M059J (cell line): ENCODE measurements around the gene HOXD13. TPM values are rescaled to one million over a fixed set of nuclear protein-coding genes. Genes with fewer than 3 reads are reported as not detected.

Experiments
- DNase-seq: peaks from one replicate; pipeline ENCODE4 v3.0.0-alpha.2; 2012; ENCODE audit warnings: low read depth
- total RNA-seq: library from RNA; depleted of rRNA; stranded (reverse); fragments of >200 nt; shearing (Covaris generic); gene quantifications from 2 replicates; pipeline ENCODE4 v1.2.3, GENCODE V29; 2014; rRNA removed

HOXD13 gene
- total RNA-seq, 1 experiment from 2014 or later = 3.6 TPM

DNA sequence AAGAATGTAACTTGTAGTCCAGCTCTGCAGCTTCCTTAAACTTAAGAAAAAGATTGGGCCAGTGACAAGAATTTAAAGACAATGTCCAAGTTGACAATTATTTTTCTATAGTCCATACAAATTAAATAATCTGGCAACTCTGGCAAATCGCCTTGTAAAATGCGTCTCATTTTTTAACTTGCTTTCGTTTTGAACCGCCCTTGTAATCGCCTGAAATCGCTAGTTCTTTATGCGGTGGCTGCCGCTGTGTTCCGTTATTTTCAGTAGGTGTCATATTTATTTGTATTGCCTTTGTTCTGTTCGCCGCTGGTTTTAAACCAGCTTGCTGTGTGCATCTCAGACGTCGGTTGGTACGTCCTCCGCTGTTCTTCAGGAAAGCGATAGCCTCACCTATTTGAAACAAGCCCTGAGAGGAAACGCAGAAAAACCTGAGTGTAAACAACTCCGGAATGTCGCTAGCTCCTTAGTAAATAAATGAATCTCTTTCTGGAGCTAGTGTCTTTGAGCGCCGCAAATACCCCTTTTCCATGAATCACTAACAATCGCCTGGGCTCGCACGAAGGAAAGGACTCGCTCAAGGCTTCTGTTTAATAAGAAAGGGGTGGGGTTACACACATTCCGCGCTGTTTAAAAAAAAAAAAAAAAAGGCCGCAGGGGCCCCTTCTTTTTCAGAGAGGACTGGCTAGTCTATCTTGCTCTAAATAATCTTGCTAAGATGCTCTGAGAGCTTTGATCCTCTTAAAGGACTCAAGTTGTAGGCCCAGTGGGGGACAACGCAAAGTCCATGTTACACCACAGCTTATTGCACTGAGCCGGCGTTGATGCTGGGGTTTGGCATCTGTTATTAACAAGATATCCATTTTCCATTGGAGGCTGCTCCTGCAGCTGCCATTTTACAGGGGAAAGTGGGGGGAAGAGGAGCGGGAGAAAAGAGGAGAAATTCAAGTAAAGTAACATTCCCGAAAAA lies 40.0 kb downstream of the HOXD13 start:
- DNase-seq = no peak

DNA sequence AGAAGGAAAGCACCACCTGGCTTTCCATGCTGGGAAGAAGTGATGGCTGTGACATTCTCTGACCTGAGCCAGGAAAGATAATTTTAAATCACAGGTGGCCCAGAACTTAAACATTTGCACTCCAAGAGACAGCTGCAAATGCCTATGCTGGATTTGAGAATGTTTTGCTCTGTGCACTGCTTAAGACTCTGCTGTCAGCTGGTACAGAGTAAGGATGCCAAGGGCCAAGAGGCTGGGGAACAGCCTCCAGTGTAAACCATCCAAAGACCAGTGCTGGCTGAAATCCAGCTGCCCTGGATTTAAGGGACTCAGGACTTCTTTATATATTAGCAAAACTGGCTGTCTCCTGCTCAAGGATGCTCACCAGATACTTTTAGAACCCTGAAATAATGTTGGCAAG lies 40.9 kb downstream of the HOXD13 start:
- no peak for DNase-seq

DNA sequence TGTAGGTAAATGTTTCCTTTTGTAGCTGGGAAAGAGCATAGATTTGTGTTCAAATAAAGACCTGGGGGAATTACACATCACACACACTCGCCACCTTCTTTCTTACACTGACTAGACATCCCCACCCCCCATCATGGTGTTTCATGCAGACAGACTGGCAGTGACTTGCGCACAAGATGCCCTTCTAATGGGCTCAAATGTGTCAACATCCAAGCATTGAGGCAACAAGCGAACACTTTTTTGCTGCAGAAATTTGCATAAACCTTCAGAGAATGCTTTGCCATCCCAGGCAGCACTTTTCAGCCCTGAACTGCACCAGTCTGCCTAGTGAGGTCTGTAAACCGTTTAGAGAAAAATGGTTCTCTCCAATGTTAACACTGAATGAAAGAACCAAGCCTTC lies 41.5 kb downstream of the HOXD13 start:
- no peak for DNase-seq

DNA sequence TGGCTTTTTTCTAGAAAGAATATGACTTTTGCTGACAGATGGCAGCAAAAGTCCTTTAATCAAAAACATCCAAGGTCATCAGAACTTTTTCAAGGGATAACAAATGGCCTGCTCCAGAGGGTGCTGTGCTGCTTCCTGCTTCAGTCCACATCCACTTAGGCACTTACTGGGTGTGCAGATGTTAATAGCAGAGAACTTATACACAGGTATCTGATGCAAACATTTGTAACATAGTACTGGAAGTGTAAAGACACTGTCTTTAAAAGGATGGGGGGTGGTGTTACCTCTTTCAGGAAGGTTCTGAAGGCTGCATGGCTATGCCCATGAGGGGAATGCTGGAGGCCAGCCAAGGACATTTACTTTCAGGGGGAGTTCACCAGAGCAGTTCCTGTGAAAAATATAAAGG lies 42.5 kb downstream of the HOXD13 start:
- DNase-seq = peak; percentile 46

DNA sequence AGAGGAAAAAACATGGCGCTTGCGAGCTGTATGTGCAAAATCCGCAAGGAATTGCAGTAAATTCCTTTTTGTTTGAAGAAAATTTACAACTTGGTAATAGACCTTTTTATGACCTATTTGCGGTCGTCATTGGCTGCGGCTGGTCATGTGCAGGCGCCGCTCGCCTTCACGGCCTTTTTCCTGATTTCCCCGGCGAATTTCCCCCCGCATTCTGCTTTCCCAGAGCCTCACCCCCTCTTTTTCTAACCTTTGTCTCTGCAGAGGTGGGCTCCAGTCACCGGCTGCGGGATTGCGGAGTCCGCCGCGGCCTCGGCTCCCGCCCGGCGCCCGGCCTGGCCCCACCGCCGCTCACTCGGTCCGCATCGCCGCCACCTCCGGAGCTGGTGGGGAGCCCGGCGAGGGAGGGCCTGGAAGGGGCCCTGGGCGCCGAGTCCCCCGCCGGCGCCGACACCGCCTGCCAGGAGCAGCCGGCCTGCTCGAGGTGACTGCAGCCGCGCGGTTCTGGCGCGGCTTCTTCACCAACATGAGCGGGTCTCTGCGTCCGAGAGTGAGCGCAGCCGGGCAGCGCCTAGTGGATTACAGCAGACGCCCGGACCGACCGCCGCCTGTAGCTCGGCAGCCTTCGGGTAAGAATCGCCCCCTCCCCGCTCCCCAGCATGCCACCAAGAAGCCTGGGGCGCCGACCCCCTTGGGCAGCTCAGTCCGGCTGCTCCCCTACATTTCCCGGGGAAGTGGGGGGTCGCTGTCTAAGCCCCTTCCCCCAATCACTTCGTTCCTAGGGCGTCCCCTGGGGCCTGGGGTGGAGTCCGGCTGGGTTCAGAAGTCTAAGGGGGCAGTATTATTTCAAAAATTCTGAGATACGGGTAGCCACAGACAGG lies 44.1 kb downstream of the HOXD13 start:
- DNase-seq = peak; percentile 58

DNA sequence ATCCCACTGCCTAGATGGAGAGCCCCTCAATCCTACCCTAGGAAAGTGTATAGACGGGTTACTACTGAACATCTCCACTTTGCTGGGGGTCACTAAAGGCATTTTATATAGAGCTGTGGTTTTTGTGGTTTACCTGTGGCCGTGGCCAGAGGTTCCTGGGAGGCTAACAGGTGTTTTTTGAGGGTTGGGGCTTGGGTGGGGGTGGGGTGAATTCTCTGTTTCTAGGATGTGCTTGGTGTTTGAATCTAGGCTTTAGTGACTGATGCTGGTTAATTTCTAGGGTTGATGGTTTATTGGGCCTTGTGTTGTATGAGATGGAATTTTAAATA lies 44.7 kb downstream of the HOXD13 start:
- DNase-seq = no peak

GRCh38 chr2:176137906-176138305 lies 45.4 kb downstream of the HOXD13 start:
- no peak for DNase-seq

GRCh38 chr2:176138526-176138922 lies 46.0 kb downstream of the HOXD13 start:
- no peak for DNase-seq

DNA sequence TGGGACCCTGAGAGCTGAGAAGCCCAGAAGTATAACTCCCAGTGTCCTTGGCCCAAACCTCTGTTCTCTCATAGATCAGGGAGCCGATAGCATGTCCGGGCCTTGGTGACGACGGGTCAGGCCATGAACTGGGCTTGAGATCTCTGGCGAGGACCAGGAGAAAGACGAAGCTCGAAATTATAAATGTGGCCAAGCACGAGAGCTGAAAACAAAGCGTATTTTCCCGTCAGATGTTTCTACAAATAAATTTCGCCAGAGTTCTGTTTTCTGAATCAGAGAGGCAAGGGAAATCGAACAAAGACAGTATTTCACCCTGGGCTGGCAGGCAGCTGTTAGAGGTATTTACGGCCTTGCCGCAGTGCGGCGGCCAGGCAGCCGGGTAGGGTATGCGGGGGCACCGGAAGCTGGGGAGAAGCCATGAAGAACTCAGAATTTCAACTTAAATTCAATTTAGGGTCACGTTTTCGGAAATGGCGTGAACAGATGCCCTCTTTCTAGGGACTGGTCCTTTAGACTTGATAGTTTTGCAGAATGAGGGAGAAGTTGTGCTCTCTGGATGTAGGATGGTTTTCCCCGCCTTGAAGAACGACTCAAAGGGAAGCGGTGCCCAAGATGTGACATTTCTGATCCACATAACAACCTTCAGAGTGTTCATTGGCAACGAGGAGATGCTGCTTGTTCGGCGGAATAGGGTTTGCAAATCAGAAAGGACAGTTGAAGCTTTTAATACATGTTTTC lies 46.6 kb downstream of the HOXD13 start:
- DNase-seq = no peak

GRCh38 chr2:176139661-176140512 lies 47.4 kb downstream of the HOXD13 start:
- DNase-seq = no peak

GRCh38 chr2:176140513-176141317 lies 48.2 kb downstream of the HOXD13 start:
- peak; percentile 64 for DNase-seq

- no peak for DNase-seq
Observed at GRCh38 chr2:176142281-176142680, 49.8 kb downstream of the HOXD13 start.

Other genes starting within 250 kb of the HOXD13 start
- gene LNPK, start 90.5 kb upstream of the HOXD13 start, total RNA-seq = 20.8 and 27.7 TPM in 2 replicates
- gene EVX2, start 8.8 kb upstream of the HOXD13 start, total RNA-seq = not detected in 2 replicates
- 0.12 TPM in 1 of 2 replicates, not detected in the other for gene HOXD12, start 7.1 kb downstream of the HOXD13 start, total RNA-seq
- 14.3 and 16.9 TPM in 2 replicates for gene HOXD11, start 14.6 kb downstream of the HOXD13 start, total RNA-seq
- gene HOXD10, start 24.1 kb downstream of the HOXD13 start, total RNA-seq = 9.3 and 15.0 TPM in 2 replicates
- 0.57 and 0.86 TPM in 2 replicates for gene HOXD9, start 30.0 kb downstream of the HOXD13 start, total RNA-seq
- 0.49 and 0.84 TPM in 2 replicates for gene HOXD8, start 37.0 kb downstream of the HOXD13 start, total RNA-seq
- 0.05 TPM in 1 of 2 replicates, not detected in the other for gene HOXD4, start 58.8 kb downstream of the HOXD13 start, total RNA-seq
- gene HOXD3, start 64.6 kb downstream of the HOXD13 start, total RNA-seq = 0.12 and 0.30 TPM in 2 replicates
- gene HOXD1, start 95.9 kb downstream of the HOXD13 start, total RNA-seq = not detected in 2 replicates
- gene MTX2, start 176.7 kb downstream of the HOXD13 start, total RNA-seq = 29.8 and 36.0 TPM in 2 replicates